NCI-H187 (cell line): ENCODE measurements around the gene CDK4.
"Not testable (repeated sequence)": the region's sequence is repeated elsewhere in the genome, so short reads cannot be mapped to it uniquely, and the experiment has no call there.

ENCODE experiments used
- DNase-seq, 2 experiments: peaks; one replicate each; lab custom pipeline; 2025; lab: John Stamatoyannopoulos, UW

CDK4 gene

DNA sequence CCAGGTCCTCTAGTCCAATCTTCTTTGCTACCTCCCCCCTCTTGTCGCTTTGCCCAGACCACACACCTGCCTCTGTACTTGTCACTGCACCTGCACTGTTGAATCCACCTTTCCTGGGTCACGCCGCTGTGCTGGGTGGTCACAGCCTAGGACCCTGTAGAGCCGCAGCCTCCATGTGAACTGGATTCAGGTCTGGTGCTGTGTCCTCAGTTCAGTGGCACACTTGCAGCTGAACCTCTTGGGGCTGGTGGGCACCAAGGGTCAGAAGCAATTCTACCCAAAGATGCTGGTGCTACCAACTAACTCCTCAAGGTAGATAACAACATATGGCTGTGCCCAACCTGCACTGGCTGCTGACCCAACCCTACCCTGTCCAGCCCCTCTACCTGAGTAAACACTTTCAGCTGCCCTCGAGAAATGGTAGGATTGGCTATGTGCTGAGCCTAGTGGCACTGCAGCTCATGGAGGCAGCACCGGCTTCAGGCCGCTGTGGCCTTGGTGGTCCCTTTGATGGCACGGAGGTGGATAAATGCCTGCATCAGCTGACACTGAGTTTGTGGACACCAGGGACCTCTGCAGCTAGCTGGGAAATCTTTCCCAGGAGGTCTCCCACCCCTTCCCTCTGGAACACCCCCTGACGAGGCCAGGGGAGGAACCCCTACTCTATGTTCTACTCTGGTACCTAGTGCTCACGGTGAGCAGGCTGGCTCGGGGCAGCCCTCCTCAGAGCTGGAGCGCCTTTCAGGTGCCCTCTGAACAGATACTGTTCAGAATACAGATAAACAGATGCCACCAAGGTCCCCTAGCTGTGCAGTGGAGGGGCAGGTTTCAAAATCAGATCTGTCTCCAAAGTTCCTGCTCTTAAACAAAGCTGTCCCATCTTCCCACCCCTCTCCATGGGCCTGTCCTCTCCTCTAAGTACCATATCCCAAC is 27.8 kb downstream of the CDK4 start:
- no peak for DNase-seq

DNA sequence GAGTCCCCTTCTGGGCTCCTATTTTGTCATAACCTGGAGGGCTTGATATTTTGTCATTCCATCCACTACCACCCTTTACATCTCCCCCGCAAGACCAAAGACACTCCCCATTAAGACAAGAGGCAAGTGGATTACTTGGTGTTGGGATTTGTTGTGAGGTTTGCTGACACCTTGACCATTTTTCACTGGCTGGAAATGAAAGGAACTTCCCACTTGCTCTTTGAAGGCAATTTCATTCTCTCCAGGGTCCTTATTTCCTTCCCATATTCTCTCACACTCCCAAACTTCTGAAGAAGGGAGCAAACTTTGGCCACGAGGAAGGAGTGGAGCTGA is 28.5 kb downstream of the CDK4 start:
- no peak for DNase-seq

DNA sequence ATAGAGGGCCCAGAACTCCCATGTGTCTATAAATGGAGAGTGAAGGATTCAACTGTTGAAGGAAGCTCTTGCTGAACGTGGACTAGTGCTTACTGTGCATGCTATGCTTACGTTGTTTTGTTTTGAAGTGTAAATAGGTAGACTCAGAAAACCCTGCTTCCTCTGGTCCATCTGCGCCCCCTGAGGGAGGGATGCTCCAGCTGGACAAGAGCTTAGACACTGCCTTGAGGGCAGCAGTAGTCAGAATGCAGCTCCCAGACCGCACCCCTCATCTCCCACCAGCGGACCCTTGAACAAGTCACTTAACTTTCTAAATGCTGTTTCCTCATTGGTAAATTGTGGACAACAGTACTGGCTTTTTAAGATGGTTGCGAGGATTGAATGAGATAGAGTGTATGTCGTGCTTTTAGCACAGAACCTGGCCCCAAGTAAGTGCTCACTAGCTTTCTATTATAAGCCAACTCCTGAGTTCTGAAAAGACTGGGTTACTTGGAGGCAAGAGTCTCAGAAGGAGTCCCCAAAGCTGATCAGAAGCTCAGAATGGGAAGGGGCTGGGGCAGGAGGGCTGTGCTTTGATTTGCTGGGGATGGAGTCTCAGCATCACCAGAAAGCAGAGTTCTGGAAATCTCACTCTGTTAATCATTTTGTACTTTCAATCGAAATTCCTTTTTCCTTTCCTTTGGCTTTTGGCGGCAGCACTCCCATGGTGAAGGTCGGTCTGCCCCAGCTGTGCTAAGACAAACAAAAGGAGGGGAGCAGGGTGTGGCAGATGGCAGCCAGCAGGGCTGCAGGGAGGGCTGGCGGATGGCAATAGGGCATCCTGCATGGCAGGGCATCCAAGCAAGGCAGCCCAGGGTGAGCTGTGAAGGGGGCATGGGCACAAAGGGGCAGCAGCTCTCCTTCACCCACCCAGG is 29.1 kb downstream of the CDK4 start:
- no peak for DNase-seq

DNA sequence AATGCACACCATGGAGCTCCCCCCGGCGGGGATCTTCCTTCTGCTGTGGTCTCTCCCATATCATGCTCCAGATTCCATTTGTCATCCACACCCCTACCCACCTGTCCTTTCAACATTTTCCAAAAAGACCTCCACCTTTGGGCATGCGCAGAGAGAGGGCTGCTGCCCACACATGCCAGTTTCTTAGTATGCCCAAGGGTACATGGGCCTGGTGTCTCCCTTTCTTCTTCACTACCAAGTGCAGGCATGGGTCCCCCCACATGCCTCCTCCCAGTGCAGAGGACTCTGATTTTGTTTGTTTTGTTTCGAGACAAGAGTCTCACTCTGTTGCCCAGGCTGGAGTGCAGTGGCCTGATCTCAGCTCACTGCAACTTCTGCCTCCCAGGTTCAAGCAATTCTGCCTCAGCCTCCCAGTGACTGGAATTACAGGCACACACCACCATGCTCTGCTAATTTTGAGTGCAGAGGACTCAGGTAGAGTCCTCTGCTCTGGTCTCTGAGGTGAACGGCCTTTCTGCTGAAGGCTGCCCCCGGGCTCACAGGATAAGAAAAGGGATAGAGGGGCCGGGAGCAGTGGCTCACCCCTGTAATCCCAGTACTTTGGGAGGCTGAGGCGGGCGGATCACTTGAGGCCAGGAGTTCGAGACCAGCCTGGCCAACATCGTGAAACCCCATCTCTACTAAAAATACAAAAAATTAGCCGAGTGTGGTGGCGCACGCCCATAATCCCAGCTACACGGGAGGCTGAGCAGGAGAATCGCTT is 30.1 kb downstream of the CDK4 start:
- not testable (repeated sequence) for DNase-seq

DNA sequence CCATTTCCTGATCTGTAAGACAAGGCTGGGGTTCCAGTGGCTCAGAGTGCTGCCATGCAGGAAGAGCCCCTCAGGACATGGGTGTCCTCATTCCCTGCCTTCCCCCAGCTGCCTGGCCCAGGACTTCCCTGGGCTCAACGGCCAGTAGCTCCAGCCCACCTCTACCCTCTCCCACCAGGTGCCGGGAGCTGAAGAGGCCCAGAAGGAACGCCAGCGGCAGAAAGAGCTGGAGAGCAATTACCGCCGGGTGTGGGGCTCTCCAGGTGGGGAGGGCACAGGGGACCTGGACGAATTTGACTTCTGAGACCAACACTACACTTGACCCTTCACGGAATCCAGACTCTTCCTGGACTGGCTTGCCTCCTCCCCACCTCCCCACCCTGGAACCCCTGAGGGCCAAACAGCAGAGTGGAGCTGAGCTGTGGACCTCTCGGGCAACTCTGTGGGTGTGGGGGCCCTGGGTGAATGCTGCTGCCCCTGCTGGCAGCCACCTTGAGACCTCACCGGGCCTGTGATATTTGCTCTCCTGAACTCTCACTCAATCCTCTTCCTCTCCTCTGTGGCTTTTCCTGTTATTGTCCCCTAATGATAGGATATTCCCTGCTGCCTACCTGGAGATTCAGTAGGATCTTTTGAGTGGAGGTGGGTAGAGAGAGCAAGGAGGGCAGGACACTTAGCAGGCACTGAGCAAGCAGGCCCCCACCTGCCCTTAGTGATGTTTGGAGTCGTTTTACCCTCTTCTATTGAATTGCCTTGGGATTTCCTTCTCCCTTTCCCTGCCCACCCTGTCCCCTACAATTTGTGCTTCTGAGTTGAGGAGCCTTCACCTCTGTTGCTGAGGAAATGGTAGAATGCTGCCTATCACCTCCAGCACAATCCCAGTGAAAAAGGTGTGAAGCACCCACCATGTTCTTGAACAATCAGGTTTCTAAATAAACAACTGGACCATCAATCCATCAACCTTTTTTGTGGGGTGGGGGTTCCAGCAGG is 31.2 kb downstream of the CDK4 start:
- DNase-seq = no peak

DNA sequence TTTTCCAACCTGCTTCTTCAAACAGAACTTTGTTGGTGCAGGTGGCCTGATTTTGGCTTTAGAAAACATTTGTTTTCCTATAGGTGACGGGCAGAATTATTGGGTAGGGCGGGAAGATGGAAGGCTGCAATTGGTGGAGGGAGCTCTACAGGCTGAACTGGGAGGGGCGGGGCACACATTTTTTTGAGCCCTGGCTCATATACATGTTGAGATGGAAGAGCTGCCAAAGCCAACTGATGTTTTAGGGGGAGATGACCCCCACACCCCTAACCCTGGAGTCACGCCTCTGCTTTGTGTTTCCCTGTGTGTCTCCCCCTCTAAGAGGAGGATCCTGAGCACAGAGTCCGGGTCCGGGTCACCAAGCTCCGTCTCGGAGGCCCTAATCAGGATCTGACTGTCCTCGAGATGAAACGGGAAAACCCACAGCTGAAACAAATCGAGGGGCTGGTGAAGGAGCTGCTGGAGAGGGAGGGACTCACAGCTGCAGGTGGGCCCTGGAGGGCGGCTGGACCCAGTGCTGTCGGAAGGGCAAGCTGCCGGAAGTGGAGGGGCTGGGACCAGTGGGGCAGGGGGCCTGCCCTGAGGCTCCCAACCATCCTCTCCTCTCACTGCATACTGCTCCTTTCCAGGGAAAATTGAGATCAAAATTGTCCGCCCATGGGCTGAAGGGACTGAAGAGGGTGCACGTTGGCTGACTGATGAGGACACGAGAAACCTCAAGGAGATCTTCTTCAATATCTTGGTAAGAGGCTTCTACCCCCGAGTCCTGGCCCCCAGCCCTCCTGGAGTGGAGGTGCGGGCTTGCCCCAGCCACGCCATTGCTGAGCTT is 32.1 kb downstream of the CDK4 start:
- DNase-seq = no peak

DNA sequence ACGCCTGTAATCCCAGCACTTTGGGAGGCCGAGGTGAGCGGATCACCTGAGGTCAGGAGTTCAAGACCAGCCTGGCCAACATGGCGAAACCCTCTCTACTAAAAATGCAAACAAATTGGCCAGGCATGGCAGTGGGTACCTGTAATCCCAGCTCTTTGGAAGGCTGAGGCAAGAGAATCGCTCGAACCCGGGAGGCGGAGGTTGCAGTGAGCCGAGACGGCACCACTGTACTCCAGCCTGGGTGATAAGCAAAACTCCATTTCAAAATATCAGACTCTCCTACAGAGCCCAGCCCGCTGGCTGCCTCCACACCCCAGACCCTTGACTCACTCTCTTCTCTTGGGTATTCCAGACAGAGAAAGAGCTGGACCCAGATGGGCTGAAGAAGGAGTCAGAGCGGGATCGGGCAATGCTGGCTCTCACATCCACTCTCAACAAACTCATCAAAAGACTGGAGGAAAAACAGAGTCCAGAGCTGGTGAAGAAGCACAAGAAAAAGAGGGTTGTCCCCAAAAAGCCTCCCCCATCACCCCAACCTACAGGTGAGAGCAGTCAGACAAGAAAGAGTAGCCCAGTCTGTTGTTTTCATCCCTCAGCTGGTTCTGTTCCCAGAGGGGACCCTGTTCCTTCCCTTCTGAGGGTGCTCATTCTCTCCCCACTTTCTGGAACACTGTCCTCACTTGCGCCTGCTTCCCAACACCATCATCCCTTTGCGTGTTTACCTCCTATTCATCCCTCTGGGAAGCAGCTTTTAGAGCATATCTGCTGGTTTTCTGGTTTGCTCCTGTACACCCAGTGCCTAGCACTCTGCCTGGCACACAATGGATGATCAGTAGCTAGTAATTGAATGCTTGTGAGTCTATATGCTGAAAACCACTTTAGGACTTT is 33.2 kb downstream of the CDK4 start:
- no peak for DNase-seq

DNA sequence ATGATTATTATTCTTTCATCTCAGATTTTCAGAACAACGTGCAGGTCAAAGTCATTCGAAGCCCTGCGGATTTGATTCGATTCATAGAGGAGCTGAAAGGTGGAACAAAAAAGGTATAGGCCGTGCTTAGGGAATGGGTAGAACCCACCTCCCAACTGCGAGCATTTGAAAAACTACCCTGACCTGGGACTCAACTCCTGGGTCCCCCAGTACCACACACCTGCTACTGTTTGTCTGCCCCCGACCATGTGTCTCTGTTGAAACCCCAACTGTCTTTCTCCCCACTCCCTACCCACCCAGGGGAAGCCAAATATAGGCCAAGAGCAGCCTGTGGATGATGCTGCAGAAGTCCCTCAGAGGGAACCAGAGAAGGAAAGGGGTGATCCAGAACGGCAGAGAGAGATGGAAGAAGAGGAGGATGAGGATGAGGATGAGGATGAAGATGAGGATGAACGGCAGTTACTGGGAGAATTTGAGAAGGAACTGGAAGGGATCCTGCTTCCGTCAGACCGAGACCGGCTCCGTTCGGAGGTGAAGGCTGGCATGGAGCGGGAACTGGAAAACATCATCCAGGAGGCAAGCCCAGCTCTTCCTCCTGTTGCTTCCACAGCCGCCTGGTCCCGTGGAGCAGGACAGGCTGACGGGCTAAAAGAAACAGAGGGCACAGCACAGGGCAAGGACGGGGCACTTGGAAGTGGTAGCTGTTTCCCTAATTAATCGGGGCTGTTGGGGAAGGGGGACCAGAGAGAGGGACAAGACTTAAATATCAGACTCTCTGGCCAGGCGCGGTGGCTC is 34.1 kb downstream of the CDK4 start:
- no peak for DNase-seq

DNA sequence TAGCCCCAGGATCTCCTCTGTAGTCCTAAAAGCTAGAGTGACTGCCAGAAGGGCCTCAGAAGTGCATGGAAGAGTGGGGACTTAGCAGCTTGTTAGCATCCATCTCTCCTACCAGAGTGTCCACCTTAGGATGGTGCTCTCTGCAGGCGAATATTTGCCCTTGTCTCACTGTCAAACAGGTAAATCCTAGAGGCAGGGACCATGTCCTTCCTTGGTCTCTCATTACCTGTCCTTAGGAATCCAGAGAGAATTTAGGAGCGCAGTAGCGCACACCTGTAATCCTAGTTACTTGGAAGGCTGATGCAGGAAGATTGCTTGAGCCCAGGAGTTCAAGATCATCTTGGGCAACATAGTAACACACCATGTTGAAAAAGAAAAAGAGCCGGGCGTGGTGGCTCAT is 35.0 kb downstream of the CDK4 start:
- no peak for DNase-seq

DNA sequence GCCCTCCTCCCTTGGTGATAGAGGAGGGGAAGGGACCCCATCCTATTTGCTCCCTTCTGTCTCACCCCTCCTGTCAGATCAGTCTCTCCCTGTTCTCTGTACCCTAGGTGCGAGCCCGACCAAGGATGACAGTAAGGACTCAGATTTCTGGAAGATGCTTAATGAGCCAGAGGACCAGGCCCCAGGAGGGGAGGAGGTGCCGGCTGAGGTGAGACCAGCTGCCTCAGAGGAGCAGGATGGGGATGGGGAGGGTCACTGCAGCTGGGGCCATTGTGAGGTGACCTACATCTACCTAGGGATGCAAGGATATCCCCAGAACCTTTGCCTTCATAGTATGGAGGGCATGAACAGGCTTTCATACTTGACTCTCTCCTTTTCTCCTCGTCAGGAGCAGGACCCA is 35.8 kb downstream of the CDK4 start:
- DNase-seq = no peak

DNA sequence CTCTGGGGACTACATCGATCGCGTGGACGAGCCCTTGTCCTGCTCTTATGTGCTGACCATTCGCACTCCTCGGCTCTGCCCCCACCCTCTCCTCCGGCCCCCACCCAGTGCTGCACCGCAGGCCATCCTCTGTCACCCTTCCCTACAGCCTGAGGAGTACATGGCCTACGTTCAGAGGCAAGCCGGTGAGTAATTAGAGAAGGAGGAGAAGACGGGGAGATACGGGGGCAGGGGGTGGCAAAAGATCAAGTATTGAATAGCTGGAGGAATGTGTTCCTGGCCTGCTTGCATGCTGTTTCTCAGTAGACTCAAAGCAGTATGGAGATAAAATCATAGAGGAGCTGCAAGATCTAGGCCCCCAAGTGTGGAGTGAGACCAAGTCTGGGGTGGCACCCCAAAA is 36.3 kb downstream of the CDK4 start:
- DNase-seq = no peak

DNA sequence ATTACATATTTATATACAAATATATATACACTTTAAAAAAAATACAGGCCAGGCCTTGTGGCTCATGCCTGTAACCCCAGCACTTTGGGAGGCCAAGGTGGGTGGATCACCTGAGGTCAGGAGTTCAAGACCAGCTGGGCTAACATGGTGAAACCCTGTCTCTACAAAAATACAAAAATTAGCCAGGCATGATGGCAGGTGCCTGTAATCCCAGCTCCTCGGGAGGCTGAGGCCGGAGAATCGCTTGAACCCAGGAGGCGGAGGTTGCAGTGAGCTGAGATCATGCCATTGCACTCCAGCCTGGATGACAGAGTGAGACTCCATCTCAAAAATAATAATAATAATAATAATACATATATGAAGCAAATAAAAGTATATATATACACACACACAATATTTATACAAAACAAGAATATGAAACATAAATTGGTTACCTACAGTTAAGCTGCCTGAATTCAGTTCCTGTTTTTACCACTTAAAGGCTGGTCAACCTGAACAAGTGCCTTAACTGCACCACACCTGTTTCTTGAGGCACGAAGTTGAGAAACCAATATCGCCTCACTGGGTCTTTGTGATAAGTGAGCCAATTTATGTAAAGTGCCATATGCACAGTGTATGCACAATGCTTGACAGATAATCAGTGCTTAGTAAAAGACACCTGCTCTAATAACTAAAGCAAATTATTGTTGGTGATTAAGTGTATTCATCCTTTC is 36.9 kb downstream of the CDK4 start:
- DNase-seq = not testable (repeated sequence)

DNA sequence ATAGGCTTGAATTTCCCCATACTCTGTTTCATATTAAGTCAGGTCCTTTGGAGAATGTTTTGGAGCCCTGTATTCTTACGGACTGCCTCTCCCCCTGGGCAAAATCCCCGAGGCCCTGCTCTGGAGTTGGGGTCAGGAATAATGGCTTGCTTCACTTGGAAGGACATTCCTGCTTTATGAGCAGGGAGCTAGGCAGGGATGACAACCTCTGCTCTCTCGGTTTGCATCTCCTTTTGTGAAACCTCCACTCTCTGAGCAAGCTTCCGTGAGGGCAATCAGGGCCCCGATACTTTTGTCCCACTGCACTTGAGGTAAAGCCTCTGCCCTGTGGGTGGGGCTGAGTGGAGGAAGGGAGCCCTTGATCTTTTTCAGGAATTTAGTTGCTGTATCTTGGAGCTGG is 38.9 kb downstream of the CDK4 start:
- no peak for DNase-seq

DNA sequence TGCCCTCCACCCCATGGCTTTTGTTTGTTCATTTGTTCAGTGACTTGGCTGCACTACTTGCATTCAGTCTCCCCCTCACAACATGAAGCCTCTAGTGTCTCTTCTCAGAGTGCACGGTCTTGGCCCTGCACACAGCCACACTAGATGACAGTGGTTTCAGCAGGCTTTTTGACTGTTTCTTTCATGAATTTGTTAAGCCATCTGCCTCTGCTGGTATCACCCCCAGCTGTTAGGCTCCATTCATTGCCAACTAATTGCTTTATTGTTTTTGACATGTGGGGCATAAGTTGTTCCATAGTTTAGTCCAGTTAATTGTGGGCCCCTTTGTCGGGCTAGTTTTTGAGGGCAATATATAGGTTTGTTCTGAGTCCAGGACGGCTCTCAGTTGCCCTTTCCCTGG is 39.4 kb downstream of the CDK4 start:
- no peak for DNase-seq

DNA sequence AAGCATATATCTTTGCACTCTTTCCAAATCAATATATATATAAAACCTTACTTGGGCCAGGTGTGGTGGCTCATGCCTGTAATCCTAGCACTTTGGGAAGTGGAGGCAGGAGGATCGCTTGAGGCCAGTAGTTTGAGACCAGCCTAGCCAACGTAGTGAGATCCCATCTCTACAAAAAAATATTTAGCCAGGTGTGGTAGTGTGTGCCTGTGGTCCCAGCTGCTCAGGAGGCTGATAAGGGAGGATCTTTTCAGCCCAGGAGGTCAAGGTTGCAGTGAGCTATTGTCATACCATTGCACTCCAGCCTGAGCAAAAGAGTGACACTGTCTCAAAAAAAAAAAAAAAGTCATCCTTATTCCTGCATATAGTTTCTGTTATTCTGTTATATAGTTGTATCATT is 43.8 kb downstream of the CDK4 start:
- DNase-seq = no peak

DNA sequence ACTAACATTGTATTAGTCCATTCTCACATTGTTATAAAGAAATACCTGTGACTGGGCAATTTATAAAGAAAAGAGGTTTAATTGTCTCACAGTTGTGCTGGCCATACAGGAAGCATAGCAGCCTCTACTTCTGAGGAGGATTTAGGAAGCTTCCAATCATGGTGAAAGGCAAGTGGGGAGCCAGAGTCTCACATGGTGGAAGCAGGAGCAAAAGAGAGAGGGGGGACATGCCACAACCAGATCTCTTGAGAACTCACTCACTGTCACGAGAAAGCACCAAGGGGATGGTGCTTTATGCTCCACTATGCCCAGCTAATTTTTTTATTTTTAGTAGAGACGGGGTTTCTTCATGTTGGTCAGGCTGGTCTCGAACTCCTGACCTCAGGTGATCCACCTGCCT is 44.9 kb downstream of the CDK4 start:
- DNase-seq = no peak

DNA sequence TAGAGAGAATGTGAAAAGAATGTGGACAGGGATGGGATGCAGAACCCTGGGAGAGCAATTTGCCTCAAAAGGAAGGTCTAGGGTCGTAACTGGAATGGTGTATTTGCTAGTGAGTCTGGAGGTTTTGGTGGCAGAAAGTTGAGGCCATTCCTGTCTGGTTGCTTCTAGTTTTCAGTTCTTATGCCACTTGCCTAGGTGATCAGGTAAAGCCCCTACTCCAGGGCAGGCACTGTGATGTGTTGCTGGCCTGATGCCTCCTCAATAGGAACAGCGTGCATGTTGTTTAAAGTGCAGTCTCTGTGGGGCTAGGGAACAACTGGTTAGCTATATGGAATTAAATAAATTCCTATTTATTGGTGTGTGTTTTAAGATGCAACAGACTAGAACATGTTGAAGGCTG is 51.8 kb downstream of the CDK4 start:
- DNase-seq = no peak

DNA sequence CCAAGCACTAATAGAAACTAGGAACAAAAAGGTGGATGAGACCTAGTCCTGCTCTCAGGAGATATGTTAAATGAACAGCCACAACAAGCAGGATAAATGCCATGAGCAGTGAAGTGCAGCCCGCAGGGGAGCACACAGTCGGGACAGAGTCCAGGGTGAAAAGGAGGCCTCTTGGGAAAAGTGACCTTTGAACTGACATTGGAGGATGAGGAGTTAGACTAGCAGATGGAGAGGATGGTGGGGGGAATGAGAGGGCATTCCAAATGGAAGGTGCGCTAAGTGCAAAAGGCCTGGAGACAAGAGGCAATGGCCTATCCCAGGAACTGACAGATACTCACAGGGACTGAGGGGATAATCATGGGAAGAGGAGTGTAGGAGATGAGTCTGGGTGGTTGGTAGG is 53.7 kb downstream of the CDK4 start:
- no peak for DNase-seq
